Retinal pigment epithelial cell (primary cell): Measurements from ENCODE around the gene ACAP3.

Experiments
- DNase-seq: peaks from one replicate; pipeline ENCODE4 v3.0.0-alpha.2; 2010; ENCODE audit warnings: low read depth
- H3K4me3 ChIP-seq: 2 replicates; pipeline ENCODE4 v1.5.1; 2011; ENCODE audit warnings: mild to moderate bottlenecking, low read length, control low read depth, moderate library complexity
- CTCF ChIP-seq: conservative IDR thresholded peaks from 2 replicates; pipeline ENCODE4 v1.5.1; 2011; ENCODE audit warnings: low read depth, low read length, control low read depth, inconsistent platforms

Gene ACAP3

GRCh38 chr1:1311107-1312104 lies 3.7 kb upstream of the ACAP3 start:
- DNase-seq = no peak
- no peak for TF ChIP-seq CTCF
- no peak overlapping the region for H3K4me3 ChIP-seq

GRCh38 chr1:1310476-1311053 lies 2.8 kb upstream of the ACAP3 start:
- H3K4me3 ChIP-seq = no peak overlapping the region
- TF ChIP-seq CTCF = no peak
- DNase-seq = no peak

- H3K4me3 ChIP-seq = no peak overlapping the region
- DNase-seq = no peak
- TF ChIP-seq CTCF = no peak
These were observed 2.3 kb upstream of the ACAP3 start for GRCh38 chr1:1310109-1310385.

- TF ChIP-seq CTCF = no peak
- no peak for DNase-seq
- H3K4me3 ChIP-seq = peak overlapping the region; percentile 48
These were observed 1.8 kb upstream of the ACAP3 start for GRCh38 chr1:1309251-1310108.

- DNase-seq = no peak
- no peak for TF ChIP-seq CTCF
- H3K4me3 ChIP-seq = peak overlapping the region; percentile 48
These were observed 1.1 kb upstream of the ACAP3 start for GRCh38 chr1:1308756-1309250.

- DNase-seq = no peak
- TF ChIP-seq CTCF = no peak
- H3K4me3 ChIP-seq = peak overlapping the region; percentile 61
These were observed 338 bp downstream of the ACAP3 start for GRCh38 chr1:1307261-1307922.
